Rectal smooth muscle tissue (tissue), 1 donor: Measurements from ENCODE around the gene CASP4.
"Not testable (repeated sequence)": the region's sequence is repeated elsewhere in the genome, so short reads cannot be mapped to it uniquely, and the experiment has no call there.

Experiments used
- H3K27ac ChIP-seq: one replicate; pipeline ENCODE4 v1.7.0; 2013; ENCODE audit warnings: low read depth, low read length, inconsistent platforms
- H3K27me3 ChIP-seq: one replicate; pipeline ENCODE4 v1.7.0; 2013; ENCODE audit warnings: low read length; ENCODE audit not compliant: control insufficient read depth, insufficient read depth
- H3K36me3 ChIP-seq: one replicate; pipeline ENCODE4 v1.7.0; 2013; ENCODE audit warnings: low read length; ENCODE audit not compliant: control insufficient read depth, insufficient read depth
- H3K4me1 ChIP-seq: one replicate; pipeline ENCODE4 v1.7.0; 2013; ENCODE audit warnings: low read length; ENCODE audit not compliant: control insufficient read depth, insufficient read depth
- H3K4me3 ChIP-seq: one replicate; pipeline ENCODE4 v1.7.0; 2013; ENCODE audit warnings: low read length
- H3K9ac ChIP-seq: one replicate; pipeline ENCODE4 v1.7.0; 2013; ENCODE audit warnings: low read length

Gene CASP4

DNA sequence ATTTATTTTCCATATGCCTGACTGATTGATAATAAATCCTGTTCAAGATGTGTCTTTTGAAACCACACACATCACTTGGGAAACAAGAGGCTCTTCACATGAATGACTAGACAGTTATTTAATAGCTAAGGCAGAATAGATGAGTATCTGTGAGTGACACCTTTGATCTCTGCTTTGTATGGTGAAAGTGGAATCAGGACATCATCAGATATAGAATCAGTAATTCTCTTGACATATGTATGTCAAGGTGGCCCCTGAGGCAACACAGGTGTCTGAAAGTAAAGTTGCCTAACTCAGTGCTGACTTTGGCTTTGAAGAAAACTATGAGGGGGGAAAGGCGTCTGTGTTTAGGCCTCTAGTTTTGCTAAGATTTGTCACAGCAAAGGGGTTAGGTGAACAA, 11.5 kb upstream of the CASP4 start:
- H3K27ac ChIP-seq: no peak overlapping the region
- no peak overlapping the region for H3K9ac ChIP-seq
- no peak overlapping the region for H3K4me3 ChIP-seq
- H3K36me3 ChIP-seq: no peaks in the 10 kb centered on the region
- no peaks in the 10 kb centered on the region for H3K4me1 ChIP-seq
- H3K27me3 ChIP-seq: no peaks in the 10 kb centered on the region

GRCh38 chr11:104973616-104974015, 5.2 kb upstream of the CASP4 start:
- no peak overlapping the region for H3K9ac ChIP-seq
- no peaks in the 10 kb centered on the region for H3K27me3 ChIP-seq
- no peak overlapping the region for H3K27ac ChIP-seq
- no peaks in the 10 kb centered on the region for H3K36me3 ChIP-seq
- no peak overlapping the region for H3K4me3 ChIP-seq
- no peaks in the 10 kb centered on the region for H3K4me1 ChIP-seq

GRCh38 chr11:104972924-104973323, 4.5 kb upstream of the CASP4 start:
- H3K9ac ChIP-seq, H3K4me3 ChIP-seq, H3K4me1 ChIP-seq, H3K27me3 ChIP-seq, H3K36me3 ChIP-seq, H3K27ac ChIP-seq: not testable (repeated sequence)

- no peaks in the 10 kb centered on the region for H3K27me3 ChIP-seq
- H3K36me3 ChIP-seq: no peaks in the 10 kb centered on the region
- no peak overlapping the region for H3K9ac ChIP-seq
- H3K4me3 ChIP-seq: no peak overlapping the region
- H3K4me1 ChIP-seq: no peaks in the 10 kb centered on the region
- no peak overlapping the region for H3K27ac ChIP-seq
Measured at GRCh38 chr11:104970756-104971155, 2.4 kb upstream of the CASP4 start.

DNA sequence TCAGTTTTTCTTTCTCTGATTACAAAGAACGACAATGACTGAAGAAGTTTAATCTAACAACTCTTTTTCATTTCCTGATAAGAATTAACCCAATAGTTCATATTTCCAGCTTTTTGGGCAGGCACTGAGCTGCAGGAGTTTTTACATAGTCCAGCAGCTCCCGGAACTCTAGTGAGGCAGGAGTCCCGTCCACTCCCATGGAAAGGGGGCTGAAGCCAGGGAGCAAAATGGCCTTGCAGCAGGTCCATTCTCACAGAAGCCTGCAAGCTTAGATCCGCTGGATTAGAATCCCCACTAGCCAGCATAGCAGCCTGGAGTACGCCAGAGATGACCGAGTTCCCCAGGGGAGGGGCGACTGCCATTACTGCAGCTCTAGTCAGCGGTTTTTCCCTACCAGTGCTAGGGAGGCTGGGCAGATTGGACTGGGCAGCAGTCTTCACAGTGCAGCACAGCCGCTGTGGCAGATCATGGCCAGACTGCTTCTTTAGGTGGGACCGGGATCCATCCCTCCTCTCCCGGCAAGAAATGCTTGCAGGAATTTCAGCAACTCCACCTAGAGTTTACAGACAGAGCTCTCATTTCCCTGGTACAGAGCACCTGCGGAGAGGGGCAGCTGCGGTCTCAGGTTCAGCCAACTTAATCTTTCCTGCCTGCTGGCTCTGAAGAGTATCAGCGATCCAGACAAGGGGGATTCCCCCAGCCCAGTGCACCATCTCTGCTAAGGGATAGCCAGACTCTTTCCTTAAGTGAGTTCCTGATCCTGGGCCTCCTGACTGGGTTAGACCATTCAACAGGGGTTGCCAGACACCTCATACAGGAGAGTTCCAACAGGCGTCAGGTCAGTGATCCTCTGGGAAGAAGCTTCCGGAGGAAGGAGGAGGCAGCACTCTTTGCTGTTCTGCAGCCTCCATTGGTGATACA, 742 bp upstream of the CASP4 start:
- no peak overlapping the region for H3K9ac ChIP-seq
- no peaks in the 10 kb centered on the region for H3K36me3 ChIP-seq
- H3K4me1 ChIP-seq: no peaks in the 10 kb centered on the region
- H3K27ac ChIP-seq: peak overlapping the region; percentile 71
- no peaks in the 10 kb centered on the region for H3K27me3 ChIP-seq
- H3K4me3 ChIP-seq: peak overlapping the region; percentile 72

DNA sequence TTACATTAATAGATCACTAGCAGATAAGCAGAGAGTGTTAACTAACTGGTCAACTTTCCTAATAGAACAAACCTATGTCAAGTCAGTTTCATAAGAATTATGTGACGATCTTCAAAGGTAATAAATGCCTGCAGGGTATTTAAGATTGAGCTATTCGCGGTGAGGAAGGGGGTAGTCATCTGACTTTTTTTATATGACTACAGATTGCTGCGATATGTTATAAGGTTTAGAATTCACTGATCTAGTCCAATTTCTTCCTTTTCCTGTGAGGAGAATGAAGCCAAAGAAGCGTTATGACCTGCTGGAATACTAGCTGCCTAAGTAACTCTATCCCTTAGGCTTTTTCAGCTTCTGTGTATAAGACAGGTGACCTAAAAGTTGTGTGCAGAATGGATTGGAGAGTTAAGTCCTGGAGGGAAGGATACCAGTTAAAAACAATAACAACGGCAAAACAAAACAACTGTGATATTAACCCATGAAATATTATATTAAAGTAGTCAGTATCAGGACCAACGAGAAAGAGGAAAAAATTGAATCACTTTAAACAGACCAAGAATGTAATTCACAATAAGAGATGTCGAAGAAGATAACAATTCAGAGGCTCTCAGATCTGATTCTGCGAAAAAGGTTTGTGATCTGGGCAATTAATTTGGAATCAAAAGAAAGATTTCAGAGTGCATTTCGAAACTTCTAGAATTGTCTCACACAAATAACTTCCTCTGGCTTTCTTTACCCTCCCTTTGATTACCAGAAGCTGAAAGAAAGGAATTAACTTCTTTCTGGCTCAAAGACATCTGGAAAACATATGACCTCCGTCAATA, 630 bp downstream of the CASP4 start:
- peak overlapping the region; percentile 72 for H3K4me3 ChIP-seq
- no peaks in the 10 kb centered on the region for H3K27me3 ChIP-seq
- peak overlapping the region; percentile 71 for H3K27ac ChIP-seq
- H3K36me3 ChIP-seq: no peaks in the 10 kb centered on the region
- peak overlapping the region; percentile 52 for H3K9ac ChIP-seq
- H3K4me1 ChIP-seq: no peaks in the 10 kb centered on the region

DNA sequence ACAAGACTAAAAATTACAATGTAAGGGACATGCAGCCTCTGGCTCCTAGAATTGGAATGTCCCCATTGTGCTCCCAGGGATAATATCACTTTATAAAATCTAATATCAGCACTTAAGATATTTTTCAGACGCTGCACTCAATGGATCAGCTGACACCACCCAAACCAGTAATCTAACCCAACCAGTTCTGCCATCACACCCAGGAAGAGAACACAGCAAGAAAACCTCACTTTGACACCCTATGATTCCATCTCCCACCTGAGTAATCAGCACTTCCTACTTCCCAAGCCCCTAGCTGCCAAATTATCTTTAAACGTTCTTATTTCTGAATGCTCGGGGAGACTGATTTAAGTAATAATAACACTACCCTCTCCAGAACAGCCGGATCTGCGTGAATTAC, 2.6 kb downstream of the CASP4 start:
- H3K27me3 ChIP-seq: no peaks in the 10 kb centered on the region
- H3K4me1 ChIP-seq: no peaks in the 10 kb centered on the region
- H3K27ac ChIP-seq: no peak overlapping the region
- peaks cover 3% of the 10 kb centered on the region for H3K36me3 ChIP-seq
- H3K4me3 ChIP-seq: no peak overlapping the region
- H3K9ac ChIP-seq: no peak overlapping the region

GRCh38 chr11:104964247-104964646, 4.1 kb downstream of the CASP4 start:
- no peak overlapping the region for H3K27ac ChIP-seq
- no peak overlapping the region for H3K4me3 ChIP-seq
- no peaks in the 10 kb centered on the region for H3K27me3 ChIP-seq
- no peaks in the 10 kb centered on the region for H3K4me1 ChIP-seq
- H3K36me3 ChIP-seq: peaks cover 3% of the 10 kb centered on the region
- H3K9ac ChIP-seq: no peak overlapping the region

DNA sequence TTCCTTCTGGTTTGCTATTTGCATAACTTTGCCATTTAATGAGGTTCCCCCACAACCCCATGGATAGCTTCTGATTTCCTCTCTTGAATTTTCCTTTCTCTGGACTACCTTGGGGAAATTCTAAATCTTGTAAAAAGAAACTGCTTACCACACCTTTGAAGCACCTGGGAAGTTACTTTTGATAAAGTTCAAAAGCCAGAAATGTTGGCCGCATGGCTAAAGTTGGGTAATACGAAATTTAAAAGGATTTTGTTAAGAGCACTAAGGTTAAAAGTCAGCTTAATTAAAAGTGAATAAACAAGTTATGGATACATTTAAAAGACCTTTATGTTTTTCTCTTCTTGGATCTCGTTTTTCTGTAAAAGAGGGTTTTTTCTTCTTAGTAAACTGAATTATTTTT, 5.5 kb downstream of the CASP4 start:
- Histone ChIP-seq H3K27me3 (no peaks in the 10 kb centered on the region), H3K9ac (no peak overlapping the region), H3K27ac (no peak overlapping the region), H3K4me1 (no peaks in the 10 kb centered on the region), H3K4me3 (no peak overlapping the region), H3K36me3 (peaks cover 3% of the 10 kb centered on the region)

- no peaks in the 10 kb centered on the region for H3K4me1 ChIP-seq
- H3K36me3 ChIP-seq: peaks cover 3% of the 10 kb centered on the region
- H3K4me3 ChIP-seq: no peak overlapping the region
- H3K27me3 ChIP-seq: no peaks in the 10 kb centered on the region
- H3K9ac ChIP-seq: no peak overlapping the region
- H3K27ac ChIP-seq: no peak overlapping the region
Measured at GRCh38 chr11:104957280-104957679, 11.1 kb downstream of the CASP4 start.

DNA sequence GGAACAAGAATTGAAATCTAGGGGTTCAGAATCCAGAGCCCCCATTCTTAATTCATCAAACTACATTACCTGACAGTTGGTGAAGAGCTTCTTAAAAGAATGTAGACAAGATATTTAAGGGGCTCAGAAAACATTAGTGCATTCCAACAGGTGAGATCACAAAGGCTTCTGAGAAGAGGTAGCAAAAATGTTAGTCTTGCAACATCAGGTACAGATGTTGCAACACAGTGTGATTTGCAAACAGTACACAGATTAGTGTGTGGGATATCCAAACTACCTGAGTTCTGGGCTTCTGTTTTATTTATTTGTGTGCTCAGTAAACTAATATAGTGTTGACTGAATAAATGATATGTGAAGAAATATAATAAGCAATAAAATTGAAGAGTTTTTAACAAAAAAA, 11.8 kb downstream of the CASP4 start:
- peaks cover 3% of the 10 kb centered on the region for H3K36me3 ChIP-seq
- H3K9ac ChIP-seq: no peak overlapping the region
- no peaks in the 10 kb centered on the region for H3K27me3 ChIP-seq
- H3K4me3 ChIP-seq: no peak overlapping the region
- no peaks in the 10 kb centered on the region for H3K4me1 ChIP-seq
- H3K27ac ChIP-seq: no peak overlapping the region

DNA sequence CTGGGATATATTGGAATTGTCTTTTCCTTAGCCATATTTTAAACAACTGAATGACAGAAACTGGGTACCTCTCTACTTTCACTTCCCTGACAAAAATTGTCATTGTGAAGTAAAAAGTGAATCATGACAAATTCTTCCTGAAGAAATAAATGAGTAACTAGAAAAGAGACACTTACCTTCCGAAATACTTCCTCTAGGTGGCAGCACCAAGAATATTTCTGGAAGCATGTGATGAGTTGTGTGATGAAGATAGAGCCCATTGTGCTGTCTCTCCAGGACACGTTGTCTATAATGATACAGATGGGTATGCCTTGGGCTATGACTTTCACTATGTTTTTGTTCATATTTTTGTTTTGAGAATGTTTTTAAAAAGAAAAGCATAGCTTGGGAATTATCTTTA, 21.5 kb downstream of the CASP4 start:
- no peaks in the 10 kb centered on the region for H3K4me1 ChIP-seq
- H3K36me3 ChIP-seq: peaks cover 14% of the 10 kb centered on the region
- no peaks in the 10 kb centered on the region for H3K27me3 ChIP-seq
- no peak overlapping the region for H3K4me3 ChIP-seq
- H3K27ac ChIP-seq: no peak overlapping the region
- H3K9ac ChIP-seq: no peak overlapping the region
